SK-N-MC (cell line): ENCODE data around the gene PHF2.

Experiments
- EZH2 ChIP-seq: fragments of 200-600 bp; sonication (generic); IDR thresholded peaks from one replicate; pipeline ENCODE4 v1.6.1; 2017; ENCODE audit warnings: antibody characterized with exemption
- POLR2AphosphoS5 ChIP-seq: IDR thresholded peaks from 2 replicates; pipeline ENCODE4 v1.6.1; 2012; ENCODE audit warnings: mild to moderate bottlenecking, low read depth, low read length, borderline replicate concordance

- TF ChIP-seq POLR2AphosphoS5: no peak
- TF ChIP-seq EZH2: no peak
Measured at GRCh38 chr9:93606187-93606586, 29.8 kb downstream of the PHF2 start.
